Activated T-helper 2 cell treated with anti-CD3 and anti-CD28 coated beads, Interferon-gamma antibody, Interleukin-2, Interleukin-4, amounts not matched to agents 10 μg/mL and 5 μg/mL and 100 μg/mL, durations not matched to agents 14 hours and 24 hours and 36 hours (primary cell): ENCODE results near the gene BCL7C. TPM values are rescaled to one million over a fixed set of nuclear protein-coding genes. Genes with fewer than 3 reads are reported as not detected.

ENCODE experiments used
- DNase-seq: peaks from one replicate; pipeline ENCODE4 v3.0.0; 2021; ENCODE audit warnings: low spot score
- H3K27ac Mint-ChIP-seq: one replicate; pipeline ENCODE4 v1.8.0; 2021; ENCODE audit warnings: mixed read lengths
- H3K27me3 Mint-ChIP-seq: one replicate; pipeline ENCODE4 v1.8.0; 2021; ENCODE audit warnings: low read depth, mixed read lengths
- H3K36me3 Mint-ChIP-seq: one replicate; pipeline ENCODE4 v1.8.0; 2021; ENCODE audit warnings: low read depth, mixed read lengths
- H3K4me1 Mint-ChIP-seq: one replicate; pipeline ENCODE4 v1.8.0; 2021; ENCODE audit warnings: low read depth, mixed read lengths
- H3K4me3 Mint-ChIP-seq: one replicate; pipeline ENCODE4 v1.8.0; 2021; ENCODE audit warnings: low read depth, mild to moderate bottlenecking, moderate library complexity, mixed read lengths
- H3K9me3 Mint-ChIP-seq: one replicate; pipeline ENCODE4 v1.8.0; 2021; ENCODE audit warnings: mixed read lengths
- intact Hi-C: fragments of 100-400 bp; cut with micrococcal nuclease; formaldehyde crosslinking; loops from one replicate; pipeline ENCODE4 v1.15.1; 2023
- total RNA-seq: library from RNA; stranded (reverse); gene quantifications from 2 replicates; pipeline ENCODE4 v1.2.3, GENCODE V29; 2022

Gene BCL7C
- total RNA-seq, 1 donor from 2014 or later = 26.8 TPM

DNA sequence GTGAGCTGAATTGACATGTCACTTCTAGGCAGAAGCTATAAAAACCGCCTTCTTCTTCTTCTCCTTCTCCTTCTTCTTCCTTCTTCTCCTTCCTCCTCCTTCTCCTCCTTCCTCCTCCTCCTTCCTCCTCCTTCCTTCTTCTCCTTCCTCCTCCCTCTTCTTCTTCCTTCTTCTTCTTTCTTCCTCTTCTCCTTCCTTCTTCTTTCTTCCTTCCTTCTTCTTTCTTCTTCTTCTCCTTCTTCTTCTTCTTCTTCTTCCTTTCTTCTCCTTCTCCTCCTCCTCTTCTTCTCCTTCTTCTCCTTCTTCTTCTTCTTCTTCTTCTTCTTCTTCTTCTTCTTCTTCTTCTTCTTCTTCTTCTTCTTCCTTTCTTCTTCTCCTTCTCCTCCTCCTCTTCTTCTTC lies 24.7 kb upstream of the BCL7C start:
- H3K27me3 Mint-ChIP-seq = no peaks in the 10 kb centered on the region
- intact Hi-C loops = no loop called here
- peaks cover 9% of the 10 kb centered on the region for H3K4me1 Mint-ChIP-seq
- DNase-seq = no peak
- H3K4me3 Mint-ChIP-seq = no peak overlapping the region
- no peaks in the 10 kb centered on the region for H3K9me3 Mint-ChIP-seq
- H3K36me3 Mint-ChIP-seq = no peaks in the 10 kb centered on the region
- no peak overlapping the region for H3K27ac Mint-ChIP-seq

GRCh38 chr16:30914830-30915229 lies 21.0 kb upstream of the BCL7C start:
- intact Hi-C loops = no loop called here
- Mint-ChIP-seq H3K27ac (no peak overlapping the region), H3K4me1 (no peaks in the 10 kb centered on the region), H3K27me3 (no peaks in the 10 kb centered on the region), H3K4me3 (no peak overlapping the region), H3K36me3 (no peaks in the 10 kb centered on the region), H3K9me3 (no peaks in the 10 kb centered on the region)
- DNase-seq = no peak

DNA sequence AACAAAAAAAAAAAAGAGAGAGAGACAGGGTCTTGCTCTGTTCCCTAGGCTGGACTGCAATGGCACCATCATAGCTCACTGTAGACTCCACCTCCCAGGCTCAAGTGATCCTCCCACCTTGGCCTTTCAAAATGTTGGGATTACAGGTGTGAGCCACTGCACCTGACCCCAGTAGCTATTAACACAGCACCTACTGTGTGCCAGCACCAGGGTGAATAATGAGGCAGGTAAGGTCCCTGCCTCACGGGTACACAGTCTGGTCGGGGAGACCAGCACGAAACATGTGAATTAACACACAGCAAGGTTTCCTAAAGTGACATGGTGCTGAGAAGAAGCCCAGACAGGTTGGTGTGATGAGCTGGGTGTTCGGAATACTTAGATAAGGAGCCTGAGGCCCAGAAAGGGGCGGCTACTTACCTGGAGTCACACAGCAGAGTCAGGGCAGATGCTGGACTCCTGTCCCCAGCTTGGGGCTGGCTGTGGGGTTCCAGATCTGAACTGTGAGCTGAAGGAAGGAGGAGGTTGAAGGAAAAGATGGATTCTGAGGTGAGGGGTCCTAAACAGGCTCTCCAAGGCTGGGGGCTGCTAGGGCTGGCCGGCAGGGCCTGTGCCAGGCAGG lies 19.0 kb upstream of the BCL7C start:
- Mint-ChIP-seq H3K4me1 (peaks cover under 1% of the 10 kb centered on the region), H3K36me3 (no peaks in the 10 kb centered on the region), H3K27me3 (peaks cover 3% of the 10 kb centered on the region), H3K4me3 (no peak overlapping the region), H3K9me3 (no peaks in the 10 kb centered on the region), H3K27ac (no peak overlapping the region)
- no peak for DNase-seq
- intact Hi-C loops = no loop called here

- Mint-ChIP-seq H3K4me3 (no peak overlapping the region), H3K4me1 (peaks cover 4% of the 10 kb centered on the region), H3K9me3 (no peaks in the 10 kb centered on the region), H3K27me3 (peaks cover 5% of the 10 kb centered on the region), H3K36me3 (no peaks in the 10 kb centered on the region), H3K27ac (no peak overlapping the region)
- intact Hi-C loops = no loop called here
- no peak for DNase-seq
Measured at GRCh38 chr16:30910427-30911029, 16.7 kb upstream of the BCL7C start.

- Mint-ChIP-seq H3K27me3 (peaks cover 5% of the 10 kb centered on the region), H3K4me1 (peaks cover 17% of the 10 kb centered on the region), H3K4me3 (no peak overlapping the region), H3K9me3 (peaks cover 4% of the 10 kb centered on the region), H3K27ac (no peak overlapping the region), H3K36me3 (peaks cover 7% of the 10 kb centered on the region)
- intact Hi-C loops = no loop called here
- no peak for DNase-seq
Measured at GRCh38 chr16:30907064-30907463, 13.2 kb upstream of the BCL7C start.

DNA sequence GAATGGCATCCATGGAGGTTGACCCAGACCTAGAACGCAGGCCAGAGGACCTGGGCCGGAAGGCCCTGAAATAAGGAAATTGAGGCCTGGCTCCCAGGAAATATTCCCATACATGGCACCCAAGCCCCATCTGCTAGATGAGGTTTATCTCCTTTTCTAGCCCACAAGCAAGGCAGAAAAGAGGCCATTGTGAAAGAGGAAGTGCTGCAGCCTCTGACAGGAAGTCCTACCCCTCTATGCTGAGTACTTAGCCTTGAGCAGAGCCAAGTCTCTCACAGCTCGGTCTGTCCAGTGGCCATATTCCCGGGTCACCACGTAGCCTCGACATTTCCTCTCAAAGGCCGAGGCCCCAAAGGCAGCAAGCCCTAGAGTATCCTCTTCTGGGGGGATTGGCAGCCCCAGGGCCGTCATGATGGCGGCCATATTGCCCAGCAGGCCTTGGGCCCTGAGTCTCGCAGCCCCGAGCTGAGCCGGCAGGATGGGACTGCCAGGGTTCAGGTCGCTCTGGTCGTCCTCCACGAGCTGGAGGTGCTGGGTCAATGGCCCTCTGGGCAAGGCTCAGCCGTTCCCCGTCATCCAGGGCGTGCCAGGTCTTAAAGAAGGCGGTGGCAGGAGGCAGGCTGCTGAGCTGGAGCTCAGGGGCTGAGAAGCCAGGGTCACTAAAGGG lies 10.4 kb upstream of the BCL7C start:
- H3K27me3 Mint-ChIP-seq = peaks cover 5% of the 10 kb centered on the region
- H3K36me3 Mint-ChIP-seq = peaks cover 7% of the 10 kb centered on the region
- DNase-seq = no peak
- H3K4me3 Mint-ChIP-seq = no peak overlapping the region
- peak overlapping the region; percentile 86 for H3K27ac Mint-ChIP-seq
- H3K4me1 Mint-ChIP-seq = peaks cover 32% of the 10 kb centered on the region
- intact Hi-C loops = no loop called here
- H3K9me3 Mint-ChIP-seq = peaks cover 4% of the 10 kb centered on the region

DNA sequence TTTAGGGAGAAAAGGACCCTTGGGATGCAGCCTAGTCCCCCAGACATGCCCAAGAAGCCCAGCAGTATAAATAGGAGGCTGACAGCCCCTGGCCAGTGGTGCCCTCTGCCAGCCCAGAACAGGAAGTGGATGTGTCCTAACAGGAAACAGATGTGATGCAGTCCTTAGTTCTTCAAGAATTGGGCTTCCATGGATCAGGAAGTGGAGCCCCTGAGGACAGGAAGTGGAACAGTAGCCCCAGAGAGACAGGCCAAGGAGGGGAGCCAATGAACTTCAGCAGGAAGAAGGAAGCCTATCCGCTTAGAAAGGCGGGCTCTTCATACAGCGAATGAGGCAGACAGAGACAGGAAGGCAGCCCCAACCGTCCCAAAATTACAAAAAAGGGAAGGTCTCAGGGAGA lies 9.7 kb upstream of the BCL7C start:
- H3K27me3 Mint-ChIP-seq = peaks cover 2% of the 10 kb centered on the region
- H3K4me1 Mint-ChIP-seq = peaks cover 32% of the 10 kb centered on the region
- DNase-seq = no peak
- peaks cover 4% of the 10 kb centered on the region for H3K9me3 Mint-ChIP-seq
- H3K36me3 Mint-ChIP-seq = peaks cover 7% of the 10 kb centered on the region
- peak overlapping the region; percentile 86 for H3K27ac Mint-ChIP-seq
- intact Hi-C loops = loop anchor here (2.0 kb wide), 1 partner anchor 29 kb away; no protein-coding TSS in a partner anchor
- H3K4me3 Mint-ChIP-seq = no peak overlapping the region

- Mint-ChIP-seq H3K27me3 (peaks cover 2% of the 10 kb centered on the region), H3K4me1 (peaks cover 32% of the 10 kb centered on the region), H3K36me3 (peaks cover 7% of the 10 kb centered on the region), H3K9me3 (peaks cover 4% of the 10 kb centered on the region), H3K4me3 (peak overlapping the region; percentile 96), H3K27ac (peak overlapping the region; percentile 100)
- intact Hi-C loops = loop anchor here (2.0 kb wide), 1 partner anchor 28 kb away; no protein-coding TSS in a partner anchor
- no peak for DNase-seq
Measured at GRCh38 chr16:30903002-30903401, 9.1 kb upstream of the BCL7C start.

DNA sequence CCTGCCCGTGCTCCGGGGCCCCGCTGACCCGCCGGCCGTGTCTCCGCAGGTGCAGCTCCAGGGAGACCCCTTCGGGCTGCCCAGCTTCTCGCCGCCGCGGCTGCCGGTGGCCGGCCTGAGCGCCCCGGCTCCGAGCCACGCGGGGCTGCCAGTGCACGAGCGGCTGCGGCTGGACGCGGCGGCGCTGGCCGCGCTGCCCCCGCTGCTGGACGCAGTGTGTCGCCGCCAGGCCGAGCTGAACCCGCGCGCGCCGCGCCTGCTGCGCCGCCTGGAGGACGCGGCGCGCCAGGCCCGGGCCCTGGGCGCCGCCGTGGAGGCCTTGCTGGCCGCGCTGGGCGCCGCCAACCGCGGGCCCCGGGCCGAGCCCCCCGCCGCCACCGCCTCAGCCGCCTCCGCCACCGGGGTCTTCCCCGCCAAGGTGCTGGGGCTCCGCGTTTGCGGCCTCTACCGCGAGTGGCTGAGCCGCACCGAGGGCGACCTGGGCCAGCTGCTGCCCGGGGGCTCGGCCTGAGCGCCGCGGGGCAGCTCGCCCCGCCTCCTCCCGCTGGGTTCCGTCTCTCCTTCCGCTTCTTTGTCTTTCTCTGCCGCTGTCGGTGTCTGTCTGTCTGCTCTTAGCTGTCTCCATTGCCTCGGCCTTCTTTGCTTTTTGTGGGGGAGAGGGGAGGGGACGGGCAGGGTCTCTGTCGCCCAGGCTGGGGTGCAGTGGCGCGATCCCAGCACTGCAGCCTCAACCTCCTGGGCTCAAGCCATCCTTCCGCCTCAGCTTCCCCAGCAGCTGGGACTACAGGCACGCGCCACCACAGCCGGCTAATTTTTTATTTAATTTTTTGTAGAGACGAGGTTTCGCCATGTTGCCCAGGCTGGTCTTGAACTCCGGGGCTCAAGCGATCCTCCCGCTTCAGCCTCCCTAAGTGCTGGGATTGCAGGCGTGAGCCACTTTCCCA lies 8.4 kb upstream of the BCL7C start:
- Mint-ChIP-seq H3K9me3 (peaks cover 4% of the 10 kb centered on the region), H3K36me3 (peaks cover 7% of the 10 kb centered on the region)
- intact Hi-C loops = loop anchor here (1.0 to 2.0 kb wide), 3 partner anchors 20 to 58 kb away; no protein-coding TSS in a partner anchor

DNA sequence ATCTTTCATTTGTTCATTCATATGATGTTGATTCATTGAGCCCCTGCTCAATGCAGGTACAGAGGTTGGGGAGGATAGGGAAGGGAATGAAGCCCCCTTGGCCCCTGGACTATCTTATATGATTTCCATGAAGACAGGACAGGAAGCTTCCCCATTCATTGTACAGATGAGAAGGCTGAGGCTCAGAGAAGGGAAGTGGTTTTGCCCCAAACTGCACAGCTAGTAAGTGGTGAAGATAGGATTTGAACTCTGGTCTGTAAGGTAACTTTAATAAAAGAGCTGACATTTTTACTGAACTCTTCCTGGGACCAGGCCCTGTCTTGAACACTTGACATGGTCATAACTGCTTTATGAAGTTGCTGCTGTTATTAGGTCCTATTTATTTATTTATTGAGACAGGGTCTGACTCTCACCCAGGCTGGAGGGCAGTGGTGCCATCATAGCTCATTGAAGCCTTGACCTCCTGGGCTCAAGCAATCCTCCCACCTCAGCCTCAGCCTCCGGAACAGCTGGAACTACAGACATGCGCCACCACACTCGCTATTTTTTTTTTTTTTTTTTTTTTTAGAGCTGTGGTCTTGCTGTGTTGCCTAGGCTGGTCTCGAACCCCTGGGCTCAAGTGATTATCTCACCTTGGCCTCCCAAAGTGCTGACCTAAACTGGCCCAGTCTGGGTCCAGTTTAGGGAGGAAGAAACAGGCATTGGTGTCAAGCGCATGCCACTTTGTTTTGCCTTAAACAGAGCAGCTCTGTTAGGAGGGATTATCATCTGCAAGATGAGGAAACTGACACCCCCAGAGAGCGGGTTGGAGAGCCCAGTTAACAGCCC lies 7.5 kb upstream of the BCL7C start:
- no peaks in the 10 kb centered on the region for H3K27me3 Mint-ChIP-seq
- peaks cover 7% of the 10 kb centered on the region for H3K36me3 Mint-ChIP-seq
- peak overlapping the region; percentile 29 for H3K27ac Mint-ChIP-seq
- intact Hi-C loops = loop anchor here (1.0 to 2.0 kb wide), 3 partner anchors 21 to 57 kb away; no protein-coding TSS in a partner anchor
- H3K9me3 Mint-ChIP-seq = peaks cover 4% of the 10 kb centered on the region
- H3K4me3 Mint-ChIP-seq = peak overlapping the region; percentile 48
- peaks cover 35% of the 10 kb centered on the region for H3K4me1 Mint-ChIP-seq
- DNase-seq = no peak

More for the DNA sequence above, 8.4 kb upstream of the BCL7C start:
- Mint-ChIP-seq H3K4me1 (peaks cover 28% of the 10 kb centered on the region), H3K27ac (peak overlapping the region; percentile 100), H3K27me3 (no peaks in the 10 kb centered on the region), H3K4me3 (peak overlapping the region; percentile 96)
- DNase-seq = peak; percentile 60

GRCh38 chr16:30900588-30900987 lies 6.7 kb upstream of the BCL7C start:
- Mint-ChIP-seq H3K36me3 (peaks cover 7% of the 10 kb centered on the region), H3K27ac (no peak overlapping the region), H3K4me1 (peaks cover 36% of the 10 kb centered on the region), H3K27me3 (no peaks in the 10 kb centered on the region), H3K9me3 (peaks cover 4% of the 10 kb centered on the region), H3K4me3 (peak overlapping the region; percentile 8)
- no peak for DNase-seq
- intact Hi-C loops = no loop called here
